ENCODE results near the gene PPFIA1. TPM values are rescaled to one million over a fixed set of nuclear protein-coding genes. Genes with fewer than 3 reads are reported as not detected.
A peak's percentile ranks its signal among the peaks of the same experiment; 100 is the strongest.

PPFIA1 gene
- total and polyA plus RNA-seq, 10 of the 15 experiments (the other 5 are each of a cell fraction or from before 2014, with no cell fraction given), result 5.2 to 26.2 (median 15.8) TPM

DNA sequence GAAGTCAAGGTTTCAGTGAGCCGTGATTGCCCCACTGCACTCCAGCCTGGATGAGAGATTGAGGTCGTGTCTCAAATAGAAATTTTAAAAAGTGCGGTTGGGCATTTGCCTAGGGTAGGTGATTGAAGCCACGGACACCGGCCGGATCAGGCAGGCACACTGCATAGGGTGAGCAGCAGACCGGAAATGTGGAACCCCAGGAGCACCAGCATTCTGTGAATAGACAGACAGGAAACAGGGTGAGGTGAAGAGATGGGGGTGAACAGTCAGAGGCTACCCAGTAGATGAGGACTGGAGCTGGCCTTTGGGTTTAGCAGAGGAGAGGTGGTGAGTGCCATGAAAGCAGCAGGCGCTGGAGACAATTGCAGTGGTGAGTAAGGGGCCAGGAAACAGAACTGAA lies 43.5 kb downstream of the PPFIA1 start (continued):
- TF ChIP-seq, protein P1, sequence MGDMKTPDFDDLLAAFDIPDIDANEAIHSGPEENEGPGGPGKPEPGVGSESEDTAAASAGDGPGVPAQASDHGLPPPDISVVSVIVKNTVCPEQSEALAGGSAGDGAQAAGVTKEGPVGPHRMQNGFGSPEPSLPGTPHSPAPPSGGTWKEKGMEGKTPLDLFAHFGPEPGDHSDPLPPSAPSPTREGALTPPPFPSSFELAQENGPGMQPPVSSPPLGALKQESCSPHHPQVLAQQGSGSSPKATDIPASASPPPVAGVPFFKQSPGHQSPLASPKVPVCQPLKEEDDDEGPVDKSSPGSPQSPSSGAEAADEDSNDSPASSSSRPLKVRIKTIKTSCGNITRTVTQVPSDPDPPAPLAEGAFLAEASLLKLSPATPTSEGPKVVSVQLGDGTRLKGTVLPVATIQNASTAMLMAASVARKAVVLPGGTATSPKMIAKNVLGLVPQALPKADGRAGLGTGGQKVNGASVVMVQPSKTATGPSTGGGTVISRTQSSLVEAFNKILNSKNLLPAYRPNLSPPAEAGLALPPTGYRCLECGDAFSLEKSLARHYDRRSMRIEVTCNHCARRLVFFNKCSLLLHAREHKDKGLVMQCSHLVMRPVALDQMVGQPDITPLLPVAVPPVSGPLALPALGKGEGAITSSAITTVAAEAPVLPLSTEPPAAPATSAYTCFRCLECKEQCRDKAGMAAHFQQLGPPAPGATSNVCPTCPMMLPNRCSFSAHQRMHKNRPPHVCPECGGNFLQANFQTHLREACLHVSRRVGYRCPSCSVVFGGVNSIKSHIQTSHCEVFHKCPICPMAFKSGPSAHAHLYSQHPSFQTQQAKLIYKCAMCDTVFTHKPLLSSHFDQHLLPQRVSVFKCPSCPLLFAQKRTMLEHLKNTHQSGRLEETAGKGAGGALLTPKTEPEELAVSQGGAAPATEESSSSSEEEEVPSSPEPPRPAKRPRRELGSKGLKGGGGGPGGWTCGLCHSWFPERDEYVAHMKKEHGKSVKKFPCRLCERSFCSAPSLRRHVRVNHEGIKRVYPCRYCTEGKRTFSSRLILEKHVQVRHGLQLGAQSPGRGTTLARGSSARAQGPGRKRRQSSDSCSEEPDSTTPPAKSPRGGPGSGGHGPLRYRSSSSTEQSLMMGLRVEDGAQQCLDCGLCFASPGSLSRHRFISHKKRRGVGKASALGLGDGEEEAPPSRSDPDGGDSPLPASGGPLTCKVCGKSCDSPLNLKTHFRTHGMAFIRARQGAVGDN (IDR thresholded peaks at IDR 0.05), result no peak
- TF ChIP-seq, protein P2, sequence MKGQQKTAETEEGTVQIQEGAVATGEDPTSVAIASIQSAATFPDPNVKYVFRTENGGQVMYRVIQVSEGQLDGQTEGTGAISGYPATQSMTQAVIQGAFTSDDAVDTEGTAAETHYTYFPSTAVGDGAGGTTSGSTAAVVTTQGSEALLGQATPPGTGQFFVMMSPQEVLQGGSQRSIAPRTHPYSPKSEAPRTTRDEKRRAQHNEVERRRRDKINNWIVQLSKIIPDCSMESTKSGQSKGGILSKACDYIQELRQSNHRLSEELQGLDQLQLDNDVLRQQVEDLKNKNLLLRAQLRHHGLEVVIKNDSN (IDR thresholded peaks at IDR 0.05; ENCODE audit: borderline replicate concordance, extremely low read length, insufficient read depth, low read depth, low read length), result no peak
- TF ChIP-seq PAX5 (IDR thresholded peaks at IDR 0.05; ENCODE audit: borderline replicate concordance, low read depth, low read length) (peak; percentile 52; the same call in 1 of the 2 replicates), FOXK2 (IDR thresholded peaks at IDR 0.05) (no peak), BMI1 (IDR thresholded peaks at IDR 0.05; ENCODE audit: borderline replicate concordance) (no peak), CHD4 (IDR thresholded peaks at IDR 0.05) (no peak), EED (IDR thresholded peaks at IDR 0.05; ENCODE audit: low read depth) (peak; percentile 54), MAX (IDR thresholded peaks at IDR 0.05; ENCODE audit: low read depth, low read length) (no peak), GABPA (IDR thresholded peaks at IDR 0.05; ENCODE audit: low read depth) (0 out of 2 replicates have a peak, but pooled peaks have one; percentile 27), SREBF2 (IDR thresholded peaks at IDR 0.05; ENCODE audit: low read length) (no peak), NR2C1 (IDR thresholded peaks at IDR 0.05) (no peak), STAT3 (IDR thresholded peaks at IDR 0.05; ENCODE audit: low read depth, low read length) (no peak), ZNF217 (IDR thresholded peaks at IDR 0.05) (no peak), SIN3A (IDR thresholded peaks at IDR 0.05; ENCODE audit: low read depth, low read length) (no peak), IRF5 (IDR thresholded peaks at IDR 0.05; ENCODE audit: borderline replicate concordance) (no peak)
- TF ChIP-seq, protein P3, sequence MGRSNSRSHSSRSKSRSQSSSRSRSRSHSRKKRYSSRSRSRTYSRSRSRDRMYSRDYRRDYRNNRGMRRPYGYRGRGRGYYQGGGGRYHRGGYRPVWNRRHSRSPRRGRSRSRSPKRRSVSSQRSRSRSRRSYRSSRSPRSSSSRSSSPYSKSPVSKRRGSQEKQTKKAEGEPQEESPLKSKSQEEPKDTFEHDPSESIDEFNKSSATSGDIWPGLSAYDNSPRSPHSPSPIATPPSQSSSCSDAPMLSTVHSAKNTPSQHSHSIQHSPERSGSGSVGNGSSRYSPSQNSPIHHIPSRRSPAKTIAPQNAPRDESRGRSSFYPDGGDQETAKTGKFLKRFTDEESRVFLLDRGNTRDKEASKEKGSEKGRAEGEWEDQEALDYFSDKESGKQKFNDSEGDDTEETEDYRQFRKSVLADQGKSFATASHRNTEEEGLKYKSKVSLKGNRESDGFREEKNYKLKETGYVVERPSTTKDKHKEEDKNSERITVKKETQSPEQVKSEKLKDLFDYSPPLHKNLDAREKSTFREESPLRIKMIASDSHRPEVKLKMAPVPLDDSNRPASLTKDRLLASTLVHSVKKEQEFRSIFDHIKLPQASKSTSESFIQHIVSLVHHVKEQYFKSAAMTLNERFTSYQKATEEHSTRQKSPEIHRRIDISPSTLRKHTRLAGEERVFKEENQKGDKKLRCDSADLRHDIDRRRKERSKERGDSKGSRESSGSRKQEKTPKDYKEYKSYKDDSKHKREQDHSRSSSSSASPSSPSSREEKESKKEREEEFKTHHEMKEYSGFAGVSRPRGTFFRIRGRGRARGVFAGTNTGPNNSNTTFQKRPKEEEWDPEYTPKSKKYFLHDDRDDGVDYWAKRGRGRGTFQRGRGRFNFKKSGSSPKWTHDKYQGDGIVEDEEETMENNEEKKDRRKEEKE (IDR thresholded peaks at IDR 0.05), result no peak

Measured in GM12878 (cell line).